NCI-H345 treated with DMSO at 0.1 percent for 48 hours (cell line): ENCODE measurements around the gene ACTL8.

Experiments used
- DNase-seq: peaks from one replicate; lab custom pipeline; 2025; ENCODE audit not compliant: unreplicated experiment; lab: John Stamatoyannopoulos, UW

Gene ACTL8

DNA sequence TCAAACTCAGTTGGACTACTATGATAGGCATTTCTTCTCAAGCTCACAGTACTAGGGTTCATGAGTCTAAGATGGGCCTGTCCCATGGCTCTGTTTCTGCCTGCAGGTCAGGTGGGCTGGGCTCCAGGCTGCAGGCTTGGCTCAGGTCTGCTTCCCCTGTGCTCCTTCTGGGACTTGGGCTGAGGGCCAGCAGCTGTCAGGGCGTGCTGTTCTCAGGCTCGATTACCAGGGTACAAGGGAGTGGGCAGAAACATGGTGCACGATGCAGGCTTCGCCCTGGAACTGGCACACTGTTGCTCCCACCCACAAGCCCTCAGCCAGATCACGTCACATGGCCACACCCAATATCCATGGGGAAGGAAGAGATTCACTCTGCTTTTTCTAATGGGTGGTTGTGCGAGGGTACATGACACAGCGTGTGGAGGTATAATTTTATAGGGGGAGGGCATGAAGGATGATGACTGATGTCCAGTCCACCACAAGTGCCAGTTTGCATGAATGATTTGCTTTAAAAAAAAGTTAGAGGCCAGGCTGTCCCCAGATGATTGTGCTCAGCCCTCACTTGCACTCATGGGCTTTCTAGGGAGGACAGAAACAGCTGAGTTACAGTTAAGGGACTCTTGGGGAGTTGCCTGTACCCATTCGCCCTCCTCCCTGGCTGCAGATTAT is 118.0 kb downstream of the ACTL8 start:
- DNase-seq = no peak

DNA sequence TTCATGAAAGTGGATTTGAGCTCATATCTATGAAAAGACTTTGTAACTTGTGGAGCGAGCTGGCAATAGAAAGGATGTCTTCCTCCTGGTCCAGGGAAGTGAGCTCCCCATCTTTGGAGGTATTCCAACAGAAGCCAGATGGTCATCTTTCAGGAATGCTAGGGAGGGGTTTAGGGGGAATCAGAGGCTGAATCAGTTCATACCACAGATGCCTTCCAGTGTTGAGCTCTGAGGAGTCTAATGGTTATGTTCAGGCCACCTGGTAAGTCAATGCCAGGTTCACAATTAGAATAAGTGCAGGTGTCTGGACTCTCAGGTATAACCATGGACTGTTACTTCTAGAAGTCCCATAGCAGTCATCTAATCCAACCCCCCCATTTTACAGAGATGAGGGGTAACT is 119.1 kb downstream of the ACTL8 start:
- no peak for DNase-seq

DNA sequence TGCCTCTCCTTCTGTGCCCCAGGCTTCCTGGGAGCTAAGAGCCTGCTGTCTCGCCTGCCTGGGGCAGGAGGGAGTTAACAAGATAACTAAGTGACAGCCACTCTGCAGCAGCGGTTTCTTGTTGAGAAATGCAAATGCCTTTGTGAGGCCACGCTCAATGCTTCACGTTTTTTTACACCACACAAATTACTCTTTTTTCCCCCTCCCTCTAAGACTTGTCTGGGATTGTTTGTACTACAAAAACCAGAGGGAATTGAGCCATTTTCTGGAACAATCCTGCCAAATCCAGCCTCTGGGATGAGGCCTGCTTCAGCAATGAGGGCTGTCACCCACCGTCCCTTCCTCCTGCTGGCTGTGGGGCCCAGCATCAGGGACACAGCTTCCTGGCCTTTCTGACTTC is 119.6 kb downstream of the ACTL8 start:
- no peak for DNase-seq

DNA sequence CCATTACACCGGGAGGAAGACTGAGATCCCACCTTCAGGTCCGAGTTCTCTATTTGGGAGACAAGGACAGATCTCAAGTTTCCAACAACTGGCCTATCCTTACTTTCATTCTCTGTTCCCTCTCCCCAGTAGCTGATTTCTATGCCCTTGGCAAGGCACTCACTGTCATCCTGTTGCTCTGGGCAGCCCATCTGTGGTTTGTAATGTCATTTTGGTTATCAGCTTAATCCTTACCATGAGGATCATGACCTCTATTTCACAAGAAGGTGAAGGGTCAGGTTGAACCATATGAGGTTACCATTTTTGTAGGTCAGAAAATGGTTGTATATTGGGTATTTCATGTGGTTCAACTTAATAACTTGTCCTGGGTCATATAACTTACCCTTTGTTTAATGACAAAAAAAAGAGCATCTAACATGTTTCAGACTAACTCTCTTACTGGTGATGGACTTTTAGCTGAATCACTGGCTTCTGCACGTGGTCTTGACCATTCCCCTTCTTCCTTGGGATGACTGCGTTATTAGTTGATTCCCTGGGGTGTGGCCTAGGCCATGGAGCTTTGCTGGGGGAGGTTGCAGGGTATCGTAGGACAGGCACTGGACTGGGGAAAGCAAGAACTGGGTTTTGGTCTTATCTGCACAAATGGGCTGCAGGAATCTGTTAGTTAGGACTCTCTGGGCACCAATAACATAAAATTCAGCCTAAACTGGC is 120.2 kb downstream of the ACTL8 start:
- DNase-seq = no peak

DNA sequence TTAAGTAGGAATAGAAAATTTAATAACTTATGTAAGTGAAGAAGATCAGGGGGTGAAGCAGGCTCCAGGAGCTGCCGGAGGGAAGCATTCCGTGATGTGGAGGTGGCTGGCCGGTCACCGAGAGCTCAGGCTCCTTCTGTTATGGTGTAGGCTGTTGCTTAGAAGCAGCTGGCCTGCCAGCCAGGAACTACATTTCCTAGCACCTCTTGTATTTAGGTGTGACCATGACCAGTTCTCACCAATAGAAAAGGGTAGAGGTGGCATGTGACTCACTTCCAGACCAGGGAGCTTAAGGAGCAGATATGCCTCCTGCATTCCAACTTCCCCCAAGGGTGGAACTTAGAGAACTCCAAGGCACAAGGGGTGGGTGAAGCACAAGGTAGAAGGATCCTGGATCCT is 120.7 kb downstream of the ACTL8 start:
- DNase-seq = no peak
